Measurements from ENCODE around the gene FAM110C.

The FAM110C gene

DNA sequence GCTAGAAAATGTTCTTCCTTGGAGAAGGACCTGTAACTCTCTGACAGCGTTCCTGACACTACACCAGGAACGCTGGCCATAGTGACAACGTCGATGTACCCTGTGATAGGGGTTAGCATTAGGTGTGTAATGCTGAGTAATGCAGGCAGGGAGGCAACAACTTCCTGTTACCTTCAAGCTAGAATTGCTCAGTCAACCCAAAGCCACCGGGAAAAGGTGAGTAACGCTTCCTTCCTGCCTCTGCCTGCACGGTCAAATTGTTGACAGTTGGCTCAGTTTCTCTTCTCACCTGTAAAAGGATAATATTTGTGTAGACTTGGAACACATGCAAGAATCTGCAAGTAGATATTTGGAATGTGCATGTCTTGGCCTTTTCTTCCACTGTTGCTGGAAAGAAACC lies 12.7 kb downstream of the FAM110C start:
- H3K27ac ChIP-seq (ENCODE audit: low read length): no peak overlapping the region
- no peaks in the 10 kb centered on the region for H3K27me3 ChIP-seq (ENCODE audit: low read depth, low read length)
- H3K9ac ChIP-seq (ENCODE audit: low read length): no peak overlapping the region
- TF ChIP-seq, protein P1, sequence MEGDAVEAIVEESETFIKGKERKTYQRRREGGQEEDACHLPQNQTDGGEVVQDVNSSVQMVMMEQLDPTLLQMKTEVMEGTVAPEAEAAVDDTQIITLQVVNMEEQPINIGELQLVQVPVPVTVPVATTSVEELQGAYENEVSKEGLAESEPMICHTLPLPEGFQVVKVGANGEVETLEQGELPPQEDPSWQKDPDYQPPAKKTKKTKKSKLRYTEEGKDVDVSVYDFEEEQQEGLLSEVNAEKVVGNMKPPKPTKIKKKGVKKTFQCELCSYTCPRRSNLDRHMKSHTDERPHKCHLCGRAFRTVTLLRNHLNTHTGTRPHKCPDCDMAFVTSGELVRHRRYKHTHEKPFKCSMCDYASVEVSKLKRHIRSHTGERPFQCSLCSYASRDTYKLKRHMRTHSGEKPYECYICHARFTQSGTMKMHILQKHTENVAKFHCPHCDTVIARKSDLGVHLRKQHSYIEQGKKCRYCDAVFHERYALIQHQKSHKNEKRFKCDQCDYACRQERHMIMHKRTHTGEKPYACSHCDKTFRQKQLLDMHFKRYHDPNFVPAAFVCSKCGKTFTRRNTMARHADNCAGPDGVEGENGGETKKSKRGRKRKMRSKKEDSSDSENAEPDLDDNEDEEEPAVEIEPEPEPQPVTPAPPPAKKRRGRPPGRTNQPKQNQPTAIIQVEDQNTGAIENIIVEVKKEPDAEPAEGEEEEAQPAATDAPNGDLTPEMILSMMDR (IDR thresholded peaks at IDR 0.05; ENCODE audit: low read depth, low read length): no peak
- TF ChIP-seq EZH2phosphoT487 (IDR thresholded peaks at IDR 0.05; ENCODE audit: low read depth): no peak
- H3K4me1 ChIP-seq (ENCODE audit: low read length): no peaks in the 10 kb centered on the region
- no peaks in the 10 kb centered on the region for H3K9me3 ChIP-seq (ENCODE audit: insufficient read depth, low read length)
- no peak overlapping the region for H3K4me2 ChIP-seq (ENCODE audit: low read length)
- H3K4me3 ChIP-seq (ENCODE audit: low read length): no peak overlapping the region
- no peaks in the 10 kb centered on the region for H3K79me2 ChIP-seq (ENCODE audit: low read length)
- H4K20me1 ChIP-seq (ENCODE audit: insufficient read depth, low read length): no peaks in the 10 kb centered on the region
- no peaks in the 10 kb centered on the region for H3K36me3 ChIP-seq (replicated peaks; ENCODE audit: low read depth, low read length)
- no peak overlapping the region for H2AFZ ChIP-seq (ENCODE audit: low read depth, low read length)

DNA sequence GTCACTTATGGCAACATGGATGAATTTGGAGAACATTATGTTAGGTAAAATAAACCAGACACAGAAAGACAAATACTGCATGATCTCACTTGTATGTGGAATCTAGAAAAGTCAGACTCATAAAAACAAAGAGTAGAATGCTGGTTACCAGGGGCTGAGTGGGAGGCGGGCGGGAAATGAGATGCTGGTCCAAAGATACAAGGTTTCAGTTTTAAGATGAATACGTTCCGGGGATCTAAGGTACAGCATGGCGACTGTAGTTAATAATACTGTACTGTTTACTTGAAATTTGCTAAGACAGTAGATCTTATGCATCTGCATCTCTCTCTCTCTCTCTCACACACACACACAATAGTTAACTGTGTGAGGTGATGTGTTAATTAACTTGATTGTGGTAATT lies 14.2 kb downstream of the FAM110C start:
- Histone ChIP-seq H4K20me1 (ENCODE audit: insufficient read depth, low read length) (no peaks in the 10 kb centered on the region), H3K4me2 (ENCODE audit: low read length) (no peak overlapping the region)
- TF ChIP-seq EZH2phosphoT487 (IDR thresholded peaks at IDR 0.05; ENCODE audit: low read depth): no peak
- TF ChIP-seq, protein P1 (IDR thresholded peaks at IDR 0.05; ENCODE audit: low read depth, low read length): no peak

DNA sequence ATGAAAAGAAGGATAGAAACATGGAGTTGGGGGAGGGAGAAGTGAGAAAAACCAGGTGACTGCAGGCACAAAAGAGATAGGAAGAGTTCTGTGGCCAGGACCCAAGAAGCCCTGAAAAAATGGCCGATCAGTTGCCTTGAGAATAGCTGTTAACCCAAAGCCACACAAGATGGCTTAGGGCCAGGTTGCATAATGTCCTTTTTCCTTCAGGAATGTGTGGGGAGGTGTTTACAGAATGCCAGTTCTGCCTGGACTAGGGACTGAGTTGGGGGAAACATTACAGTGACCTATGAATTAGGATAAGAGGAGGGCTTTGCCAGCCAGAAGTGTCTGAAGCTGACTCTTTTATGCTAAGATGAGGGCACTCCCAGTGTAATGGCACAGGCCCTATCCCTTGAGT lies 17.1 kb downstream of the FAM110C start:
- Histone ChIP-seq H3K4me1 (ENCODE audit: low read length) (0 out of 2 replicates have a peak, but pooled peaks cover 3% of the 10 kb centered on the region), H3K9me3 (ENCODE audit: insufficient read depth, low read length) (no peaks in the 10 kb centered on the region), H3K27ac (ENCODE audit: low read length) (no peak overlapping the region), H3K4me2 (ENCODE audit: low read length) (no peak overlapping the region), H2AFZ (ENCODE audit: low read depth, low read length) (no peak overlapping the region), H3K36me3 (replicated peaks; ENCODE audit: low read depth, low read length) (no peaks in the 10 kb centered on the region), H3K4me3 (ENCODE audit: low read length) (no peak overlapping the region), H3K27me3 (ENCODE audit: low read depth, low read length) (no peaks in the 10 kb centered on the region), H4K20me1 (ENCODE audit: insufficient read depth, low read length) (no peaks in the 10 kb centered on the region), H3K79me2 (ENCODE audit: low read length) (no peaks in the 10 kb centered on the region), H3K9ac (ENCODE audit: low read length) (no peak overlapping the region)
- TF ChIP-seq EZH2phosphoT487 (IDR thresholded peaks at IDR 0.05; ENCODE audit: low read depth): no peak
- TF ChIP-seq, protein P1 (IDR thresholded peaks at IDR 0.05; ENCODE audit: low read depth, low read length): no peak

More for the DNA sequence above, 14.2 kb downstream of the FAM110C start:
- Histone ChIP-seq H3K9me3 (ENCODE audit: insufficient read depth, low read length) (no peaks in the 10 kb centered on the region), H3K4me3 (ENCODE audit: low read length) (no peak overlapping the region), H3K4me1 (ENCODE audit: low read length) (0 out of 2 replicates have a peak, but pooled peaks cover 3% of the 10 kb centered on the region), H3K79me2 (ENCODE audit: low read length) (no peaks in the 10 kb centered on the region), H2AFZ (ENCODE audit: low read depth, low read length) (no peak overlapping the region), H3K9ac (ENCODE audit: low read length) (no peak overlapping the region), H3K27ac (ENCODE audit: low read length) (no peak overlapping the region), H3K27me3 (ENCODE audit: low read depth, low read length) (no peaks in the 10 kb centered on the region), H3K36me3 (replicated peaks; ENCODE audit: low read depth, low read length) (no peaks in the 10 kb centered on the region)

DNA sequence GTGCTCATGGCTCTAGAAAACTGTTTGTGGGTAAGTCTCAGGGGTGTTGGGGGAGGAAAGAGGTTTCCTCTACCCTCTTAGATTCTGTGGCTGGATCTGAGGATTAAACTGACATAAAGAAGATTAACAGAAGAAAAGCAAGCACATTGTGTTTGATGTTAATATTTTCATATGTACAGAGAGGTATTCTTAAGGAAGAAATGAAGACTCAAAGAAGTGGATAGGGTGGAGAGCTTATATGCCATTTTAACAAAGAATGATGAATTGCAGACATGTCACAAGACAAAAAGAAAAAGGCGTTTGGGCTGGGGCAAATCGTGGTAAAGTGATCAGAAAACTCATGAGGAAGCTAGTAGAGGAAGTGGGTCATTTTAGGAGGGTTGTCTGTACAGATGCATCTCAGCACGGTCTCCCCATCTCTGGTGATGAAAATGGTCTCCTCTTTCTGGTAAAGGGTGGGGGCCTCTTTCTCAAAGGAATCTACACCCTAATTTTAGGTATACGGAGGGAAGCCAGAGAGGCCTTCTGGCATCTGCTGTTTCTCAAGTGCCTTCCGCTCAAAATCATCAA lies 17.8 kb downstream of the FAM110C start:
- Histone ChIP-seq H3K27me3 (ENCODE audit: low read depth, low read length) (no peaks in the 10 kb centered on the region), H3K27ac (ENCODE audit: low read length) (no peak overlapping the region), H2AFZ (ENCODE audit: low read depth, low read length) (no peak overlapping the region), H3K36me3 (replicated peaks; ENCODE audit: low read depth, low read length) (no peaks in the 10 kb centered on the region), H3K79me2 (ENCODE audit: low read length) (no peaks in the 10 kb centered on the region), H3K9me3 (ENCODE audit: insufficient read depth, low read length) (no peaks in the 10 kb centered on the region), H4K20me1 (ENCODE audit: insufficient read depth, low read length) (no peaks in the 10 kb centered on the region), H3K4me3 (ENCODE audit: low read length) (no peak overlapping the region), H3K4me2 (ENCODE audit: low read length) (no peak overlapping the region), H3K9ac (ENCODE audit: low read length) (no peak overlapping the region), H3K4me1 (ENCODE audit: low read length) (0 out of 2 replicates have a peak, but pooled peaks cover 3% of the 10 kb centered on the region)
- TF ChIP-seq, protein P1 (IDR thresholded peaks at IDR 0.05; ENCODE audit: low read depth, low read length): no peak
- TF ChIP-seq EZH2phosphoT487 (IDR thresholded peaks at IDR 0.05; ENCODE audit: low read depth): no peak

Measured in OCI-LY3 (cell line).